Stomach (tissue), 9 donors: Measurements from ENCODE around the gene SYNDIG1. TPM values are rescaled to one million over a fixed set of nuclear protein-coding genes. Genes with fewer than 3 reads are reported as not detected.

Source experiments
- DNase-seq, 2 donors: peaks; one replicate each; pipeline versions ENCODE4 v3.0.0 to v3.0.0-alpha.2; 2013 to 2019
- H3K27ac ChIP-seq, 5 donors: fragments of 200-600 bp in 4 of 5; sonication (generic) in 4 of 5; one replicate each; pipeline ENCODE4 v1.5.1; 2013 to 2019; ENCODE audit warnings: mild to moderate bottlenecking in 1 of 5, moderate library complexity in 1 of 5
- H3K27me3 ChIP-seq, 3 donors: fragments of 200-600 bp; sonication (generic); one replicate each; pipeline ENCODE4 v1.5.1; 2017 to 2019; ENCODE audit warnings: mixed run types in 1 of 3
- H3K36me3 ChIP-seq, 4 donors: fragments of 200-600 bp; sonication (generic); 1 replicate in 3 of 4; 2 replicates in 1 of 4; pipeline ENCODE4 v1.5.1; 2016 to 2019
- H3K4me1 ChIP-seq, 4 donors: fragments of 200-600 bp; sonication (generic); one replicate each; pipeline ENCODE4 v1.5.1; 2016 to 2019
- H3K4me3 ChIP-seq, 4 donors: fragments of 200-600 bp; sonication (generic) in 3 of 4; one replicate each; pipeline ENCODE4 v1.5.1; 2016 to 2019; ENCODE audit warnings: mild to moderate bottlenecking in 1 of 4
- H3K9me3 ChIP-seq, 4 donors: fragments of 200-600 bp; sonication (generic); one replicate each; pipeline ENCODE4 v1.5.1; 2016 to 2019
- EP300 ChIP-seq: sonication (generic); formaldehyde crosslinking; IDR thresholded peaks from one replicate; pipeline ENCODE4 v1.6.1; 2017; ENCODE audit warnings: antibody characterized with exemption
- POLR2A ChIP-seq, 4 donors: fragments of 450-650 bp; IDR thresholded peaks; one replicate each; pipeline ENCODE4 v1.6.1; 2016; ENCODE audit warnings: antibody characterized with exemption in 4 of 4, control low read depth in 2 of 4, mild to moderate bottlenecking in 1 of 4, moderate library complexity in 1 of 4
- POLR2AphosphoS5 ChIP-seq, 3 donors: sonication (generic); formaldehyde crosslinking; IDR thresholded peaks; one replicate each; pipeline ENCODE4 v1.6.1; 2016; ENCODE audit warnings: antibody characterized with exemption in 3 of 3
- WGBS, 5 donors: extraction: QIAGEN DNeasy Blood & Tissue Kit in 3 of 5; methylation state at CpG; one replicate each; pipeline versions ENCODE4 v1.1.5 to v1.1.7; 2013 to 2018; 5-methylcytosine and 5-hydroxymethylcytosine counted together
- intact Hi-C: fragments of 100-400 bp; cut with DNase I; formaldehyde crosslinking; loops from one replicate; pipeline ENCODE4 v1.15.1; 2023; ENCODE audit warnings: low total_unique reads
- polyA plus RNA-seq, 3 donors: library from polyadenylated mRNA; stranded (reverse); fragments of 200-250 nt; gene quantifications; one replicate each; pipeline ENCODE4 v1.2.3, GENCODE V29; 2013
- total RNA-seq, 5 donors: library from RNA; depleted of rRNA; stranded (reverse); fragments of >200 nt; gene quantifications; one replicate each; pipeline versions ENCODE4 v1.1.0 to v1.2.3, GENCODE V29; 2014 to 2016
- TF ChIP-seq, protein P1 (sequence below), 7 experiments: fragments of 450-650 bp in 4 of 7; fragments of 200-600 bp in 3 of 7; sonication (generic) in 3 of 7; IDR thresholded peaks; one replicate each; pipeline ENCODE4 v1.5.1; 2016 to 2019; ENCODE audit warnings: antibody characterized with exemption in 7 of 7, control low read depth in 2 of 7, mild to moderate bottlenecking in 1 of 7
- donor health status: healthy with polysubstance abuse.
- donor health status: Bipolar disorder and iron deficiency.
- donor health status: healthy.

Gene SYNDIG1
- total and polyA plus RNA-seq, 8 donors, result 0.29 to 2.0 (median 0.89) TPM; not detected in 4

DNA sequence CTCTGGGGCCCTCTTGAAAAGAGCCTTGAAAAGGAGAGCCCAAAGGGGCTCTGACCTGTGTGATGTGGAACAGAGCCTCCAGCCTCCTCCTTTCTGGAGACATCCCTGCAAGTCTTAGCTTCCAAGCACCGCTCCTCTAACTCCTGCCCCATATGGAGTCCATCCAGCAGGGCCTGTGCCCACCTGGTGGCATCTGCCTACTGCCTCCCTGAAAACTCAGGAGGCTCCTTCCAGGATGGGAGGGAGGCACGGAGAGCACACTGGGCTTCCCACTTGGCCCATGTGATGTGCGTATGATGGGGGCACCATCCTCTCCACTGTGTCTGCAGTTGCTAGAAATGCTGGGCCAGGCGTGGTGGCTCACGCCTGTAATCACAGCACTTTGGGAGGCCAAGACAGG is 98.1 kb downstream of the SYNDIG1 start:
- 83 to 94% (median 88%) methylated on average over 4 to 5 of the region's 5 CpGs for WGBS, 5 donors
- no peak overlapping the region for H3K27ac ChIP-seq
- no peak for DNase-seq
- TF ChIP-seq POLR2AphosphoS5 (IDR thresholded peaks at IDR 0.05) (no peak), POLR2A (IDR thresholded peaks at IDR 0.05) (no peak), EP300 (no peak)
- TF ChIP-seq, protein P1, sequence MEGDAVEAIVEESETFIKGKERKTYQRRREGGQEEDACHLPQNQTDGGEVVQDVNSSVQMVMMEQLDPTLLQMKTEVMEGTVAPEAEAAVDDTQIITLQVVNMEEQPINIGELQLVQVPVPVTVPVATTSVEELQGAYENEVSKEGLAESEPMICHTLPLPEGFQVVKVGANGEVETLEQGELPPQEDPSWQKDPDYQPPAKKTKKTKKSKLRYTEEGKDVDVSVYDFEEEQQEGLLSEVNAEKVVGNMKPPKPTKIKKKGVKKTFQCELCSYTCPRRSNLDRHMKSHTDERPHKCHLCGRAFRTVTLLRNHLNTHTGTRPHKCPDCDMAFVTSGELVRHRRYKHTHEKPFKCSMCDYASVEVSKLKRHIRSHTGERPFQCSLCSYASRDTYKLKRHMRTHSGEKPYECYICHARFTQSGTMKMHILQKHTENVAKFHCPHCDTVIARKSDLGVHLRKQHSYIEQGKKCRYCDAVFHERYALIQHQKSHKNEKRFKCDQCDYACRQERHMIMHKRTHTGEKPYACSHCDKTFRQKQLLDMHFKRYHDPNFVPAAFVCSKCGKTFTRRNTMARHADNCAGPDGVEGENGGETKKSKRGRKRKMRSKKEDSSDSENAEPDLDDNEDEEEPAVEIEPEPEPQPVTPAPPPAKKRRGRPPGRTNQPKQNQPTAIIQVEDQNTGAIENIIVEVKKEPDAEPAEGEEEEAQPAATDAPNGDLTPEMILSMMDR (IDR thresholded peaks at IDR 0.05), result no peak
- H3K27me3 ChIP-seq, result peaks cover 0 to 4% (median 0%) of the 10 kb centered on the region in 3 donors
- peaks cover 0 to 20% (median 5%) of the 10 kb centered on the region in 4 donors for H3K9me3 ChIP-seq
- no peaks in the 10 kb centered on the region for H3K4me1 ChIP-seq
- H3K36me3 ChIP-seq, result no peaks in the 10 kb centered on the region
- H3K4me3 ChIP-seq, result no peak overlapping the region
- intact Hi-C loops, result no loop called here

DNA sequence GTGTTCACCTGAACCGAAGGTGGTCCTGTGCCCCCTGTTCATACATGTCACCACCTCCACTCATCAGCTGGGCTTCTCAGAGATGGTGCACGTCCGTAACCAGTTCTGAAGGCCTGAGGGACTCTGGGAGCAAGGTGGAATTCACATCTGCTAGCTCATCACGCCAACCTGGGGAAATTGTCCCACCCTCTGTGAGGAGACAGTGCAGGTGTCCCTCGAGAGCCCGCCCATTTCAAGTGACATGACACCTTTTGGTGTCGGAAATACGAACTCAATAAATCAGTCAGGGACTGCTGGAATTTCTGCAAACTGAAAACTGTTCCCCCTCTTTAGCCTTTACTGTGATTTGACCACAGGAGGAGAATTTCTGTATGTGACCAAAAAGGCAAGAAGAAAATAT is 99.4 kb downstream of the SYNDIG1 start:
- Histone ChIP-seq H3K36me3 (no peaks in the 10 kb centered on the region), H3K27ac (no peak overlapping the region), H3K4me1 (no peaks in the 10 kb centered on the region), H3K4me3 (no peak overlapping the region), H3K27me3 (peaks cover 0 to 4% (median 0%) of the 10 kb centered on the region in 3 donors), H3K9me3 (peaks cover 0 to 9% (median under 1%) of the 10 kb centered on the region in 4 donors)
- no peak for DNase-seq
- TF ChIP-seq POLR2AphosphoS5 (IDR thresholded peaks at IDR 0.05) (no peak), EP300 (no peak), POLR2A (IDR thresholded peaks at IDR 0.05) (no peak)
- TF ChIP-seq, protein P1 (IDR thresholded peaks at IDR 0.05), result no peak
- intact Hi-C loops, result no loop called here
- 81 to 84% (median 82%) methylated on average over 8 of the region's 8 CpGs for WGBS, 5 donors

DNA sequence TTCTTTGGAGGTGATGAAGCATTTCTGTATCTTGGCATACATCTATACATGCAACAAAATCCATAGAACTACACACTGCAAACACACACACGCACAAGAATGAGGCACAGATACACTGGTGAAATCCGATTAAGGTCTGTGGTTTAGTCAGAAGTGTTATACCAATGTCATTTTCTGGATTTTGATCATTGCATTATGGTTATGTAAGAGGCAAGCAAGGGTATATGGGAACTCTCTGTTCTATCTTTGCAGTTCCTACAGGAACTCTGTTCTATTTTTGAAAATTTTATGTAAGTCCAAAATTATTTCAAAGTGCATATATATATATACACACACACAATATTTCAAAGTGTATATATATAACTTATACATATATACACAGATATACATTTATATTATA is 101.7 kb downstream of the SYNDIG1 start:
- H3K4me3 ChIP-seq, result no peak overlapping the region
- H3K9me3 ChIP-seq, result peaks cover 0 to 6% (median 0%) of the 10 kb centered on the region in 4 donors
- intact Hi-C loops, result no loop called here
- no peaks in the 10 kb centered on the region for H3K4me1 ChIP-seq
- no peaks in the 10 kb centered on the region for H3K27me3 ChIP-seq
- H3K27ac ChIP-seq, result no peak overlapping the region
- WGBS, 5 donors, result 84 to 97% (median 85%) methylated on average over 2 of the region's 2 CpGs
- no peaks in the 10 kb centered on the region for H3K36me3 ChIP-seq
- TF ChIP-seq EP300 (no peak), POLR2AphosphoS5 (IDR thresholded peaks at IDR 0.05) (no peak), POLR2A (IDR thresholded peaks at IDR 0.05) (no peak)
- TF ChIP-seq, protein P1 (IDR thresholded peaks at IDR 0.05), result no peak
- no peak for DNase-seq

DNA sequence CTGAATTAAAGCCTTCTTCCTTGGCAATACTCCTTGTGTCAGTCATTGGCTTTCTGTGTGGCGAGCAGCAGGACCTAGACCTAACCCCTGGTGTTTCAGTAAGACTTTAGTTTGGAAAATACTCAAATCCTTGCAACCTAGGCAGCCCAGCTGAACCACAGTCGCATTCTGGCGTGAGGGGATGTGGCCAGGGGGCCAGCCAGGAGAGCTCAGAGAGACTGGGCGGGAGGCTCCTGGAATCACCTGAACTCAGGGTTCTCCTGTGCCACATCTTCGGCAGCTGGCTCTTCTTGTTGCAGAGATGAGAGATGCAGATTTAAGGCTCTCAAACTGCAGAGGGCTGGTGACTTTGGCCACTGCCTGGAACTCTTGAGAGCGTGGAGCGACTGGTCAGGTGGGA is 102.7 kb downstream of the SYNDIG1 start:
- no peak for DNase-seq
- 78 to 94% (median 91%) methylated on average over 7 of the region's 7 CpGs for WGBS, 5 donors
- H3K4me1 ChIP-seq, result no peaks in the 10 kb centered on the region
- intact Hi-C loops, result no loop called here
- no peaks in the 10 kb centered on the region for H3K9me3 ChIP-seq
- no peaks in the 10 kb centered on the region for H3K36me3 ChIP-seq
- H3K27me3 ChIP-seq, result no peaks in the 10 kb centered on the region
- H3K4me3 ChIP-seq, result no peak overlapping the region
- TF ChIP-seq POLR2A (IDR thresholded peaks at IDR 0.05) (no peak), EP300 (no peak), POLR2AphosphoS5 (IDR thresholded peaks at IDR 0.05) (no peak)
- TF ChIP-seq, protein P1 (IDR thresholded peaks at IDR 0.05), result no peak
- no peak overlapping the region for H3K27ac ChIP-seq
